Neural cell (in vitro differentiated cells): ENCODE data around the gene MYO10. TPM values are rescaled to one million over a fixed set of nuclear protein-coding genes. Genes with fewer than 3 reads are reported as not detected.

Experiments used
- H2AFZ ChIP-seq: fragments of 200-600, 300-800 bp; sonication (generic), shearing (Covaris generic); 2 replicates; pipeline ENCODE4 v1.6.0; 2014; ENCODE audit warnings: low read depth, mild to moderate bottlenecking, antibody characterized with exemption, low read length, moderate library complexity
- H3F3A ChIP-seq: fragments of 200-600 bp; shearing (Covaris generic); 2 replicates; pipeline ENCODE4 v1.6.1; 2016; ENCODE audit warnings: mild to moderate bottlenecking, moderate library complexity, mixed read lengths, antibody characterized with exemption, low read length; ENCODE audit not compliant: insufficient read depth, poor library complexity, severe bottlenecking
- H3K27ac ChIP-seq: fragments of 200-600, 300-800 bp; sonication (generic), shearing (Covaris generic); 2 replicates; pipeline ENCODE4 v1.5.1; 2014; ENCODE audit warnings: mild to moderate bottlenecking, low read length, moderate library complexity
- H3K27me3 ChIP-seq: fragments of 300-800, 200-600 bp; sonication (generic), shearing (Covaris generic); 2 replicates; pipeline ENCODE4 v1.6.0; 2014; ENCODE audit warnings: mild to moderate bottlenecking, low read depth, low read length, moderate library complexity; ENCODE audit not compliant: insufficient read depth
- H3K36me3 ChIP-seq: fragments of 300-800, 200-600 bp; sonication (generic), shearing (Covaris generic); 2 replicates; pipeline ENCODE4 v1.5.1; 2014; ENCODE audit warnings: mild to moderate bottlenecking, antibody characterized with exemption, low read length, moderate library complexity; ENCODE audit not compliant: insufficient read depth
- H3K4me2 ChIP-seq: fragments of 300-800, 200-600 bp; sonication (generic), shearing (Covaris generic); 2 replicates; pipeline ENCODE4 v1.6.0; 2014; ENCODE audit warnings: mild to moderate bottlenecking, low read length
- H3K4me3 ChIP-seq: fragments of 300-800, 200-600 bp; sonication (generic), shearing (Covaris generic); 2 replicates; pipeline ENCODE4 v1.5.1; 2014; ENCODE audit warnings: mild to moderate bottlenecking, low read length, moderate library complexity
- H3K79me2 ChIP-seq: fragments of 200-600 bp; shearing (Covaris generic); replicated peaks from 2 replicates; pipeline ENCODE4 v1.6.0; 2014; ENCODE audit warnings: mild to moderate bottlenecking, low read length, moderate library complexity; ENCODE audit not compliant: insufficient read depth
- H3K9ac ChIP-seq: fragments of 300-800, 200-600 bp; sonication (generic), shearing (Covaris generic); 2 replicates; pipeline ENCODE4 v1.6.1; 2016; ENCODE audit warnings: mild to moderate bottlenecking, low read length, mixed read lengths
- H3K9me2 ChIP-seq: fragments of 200-600 bp; shearing (Covaris generic); 2 replicates; pipeline ENCODE4 v1.6.1; 2016; ENCODE audit warnings: mild to moderate bottlenecking, low read length, mixed read lengths; ENCODE audit not compliant: insufficient read depth
- H3K9me3 ChIP-seq: fragments of 200-600, 300-800 bp; sonication (generic), shearing (Covaris generic); 2 replicates; pipeline ENCODE4 v1.6.1; 2016; ENCODE audit warnings: mild to moderate bottlenecking, mixed run types, low read length, moderate library complexity, mixed read lengths
- H4K20me1 ChIP-seq: fragments of 200-600 bp; shearing (Covaris generic); 2 replicates; pipeline ENCODE4 v1.6.1; 2016; ENCODE audit warnings: mild to moderate bottlenecking, mixed run types; ENCODE audit not compliant: insufficient read depth
- CTCF ChIP-seq: fragments of 450-650 bp; IDR thresholded peaks from 2 replicates; pipeline ENCODE4 v1.5.1; 2014; ENCODE audit warnings: antibody characterized with exemption, mild to moderate bottlenecking, moderate library complexity; ENCODE audit not compliant: poor library complexity, severe bottlenecking
- EP300 ChIP-seq: fragments of 450-650 bp; conservative IDR thresholded peaks from 2 replicates; pipeline ENCODE4 v1.6.1; 2014; ENCODE audit warnings: antibody characterized with exemption, mild to moderate bottlenecking, moderate library complexity; ENCODE audit not compliant: poor library complexity, severe bottlenecking
- EZH2 ChIP-seq: fragments of 200-600, 300-800 bp; shearing (Covaris generic), sonication (generic); IDR thresholded peaks from 2 replicates; pipeline ENCODE4 v1.6.1; 2014; ENCODE audit warnings: antibody characterized with exemption, low read length, borderline replicate concordance, mild to moderate bottlenecking; ENCODE audit not compliant: insufficient read depth, poor library complexity, severe bottlenecking
- MXI1 ChIP-seq: fragments of 450-650 bp; conservative IDR thresholded peaks from 2 replicates; pipeline ENCODE4 v1.6.1; 2014; ENCODE audit warnings: antibody characterized with exemption, mild to moderate bottlenecking; ENCODE audit not compliant: poor library complexity, severe bottlenecking
- POLR2AphosphoS5 ChIP-seq: IDR thresholded peaks from 2 replicates; pipeline ENCODE4 v1.6.1; 2012
- RAD21 ChIP-seq: fragments of 450-650 bp; conservative IDR thresholded peaks from 2 replicates; pipeline ENCODE4 v1.6.1; 2014; ENCODE audit warnings: antibody characterized with exemption, mild to moderate bottlenecking, moderate library complexity
- REST ChIP-seq: IDR thresholded peaks from 2 replicates; pipeline ENCODE4 v1.6.1; 2012; ENCODE audit warnings: borderline replicate concordance
- SMC3 ChIP-seq: fragments of 450-650 bp; conservative IDR thresholded peaks from 2 replicates; pipeline ENCODE4 v1.6.1; 2014; ENCODE audit warnings: antibody characterized with exemption, mild to moderate bottlenecking, moderate library complexity; ENCODE audit not compliant: poor library complexity
- TAF1 ChIP-seq: IDR thresholded peaks from 2 replicates; pipeline ENCODE4 v1.6.1; 2012; ENCODE audit warnings: low read depth
- polyA plus RNA-seq: library from polyadenylated mRNA; depleted of rRNA; stranded (reverse); fragments of >200 nt; gene quantifications from 2 replicates; pipeline ENCODE4 v1.2.3, GENCODE V29; 2014

Gene MYO10
- polyA plus RNA-seq, 1 donor from 2014 or later, result 3.2 TPM

- Histone ChIP-seq H3K27ac (peak overlapping the region; percentile 67), H3F3A (peaks cover 10% of the 10 kb centered on the region), H3K9me3 (no peaks in the 10 kb centered on the region), H3K79me2 (peaks cover 79% of the 10 kb centered on the region), H3K27me3 (no peaks in the 10 kb centered on the region), H4K20me1 (no peaks in the 10 kb centered on the region), H3K36me3 (no peaks in the 10 kb centered on the region), H3K4me3 (peak overlapping the region; percentile 54), H2AFZ (peak overlapping the region; percentile 70), H3K9ac (peak overlapping the region; percentile 52), H3K9me2 (no peaks in the 10 kb centered on the region), H3K4me2 (peak overlapping the region; percentile 81)
- TF ChIP-seq TAF1, result no peak
- TF ChIP-seq RAD21, result no peak
- no peak for TF ChIP-seq CTCF
- TF ChIP-seq SMC3, result no peak
- TF ChIP-seq MXI1, result no peak
- TF ChIP-seq EP300, result no peak
- TF ChIP-seq EZH2, result no peak
- no peak for TF ChIP-seq REST
- no peak for TF ChIP-seq POLR2AphosphoS5
Observed at GRCh38 chr5:16735101-16736060, 200.7 kb downstream of the MYO10 start.

GRCh38 chr5:16733331-16734006 is 202.6 kb downstream of the MYO10 start:
- H3K9ac ChIP-seq, result peak overlapping the region; percentile 30
- peaks cover 79% of the 10 kb centered on the region for H3K79me2 ChIP-seq
- H3F3A ChIP-seq, result peaks cover 5% of the 10 kb centered on the region
- H3K27ac ChIP-seq, result peak overlapping the region; percentile 44
- no peaks in the 10 kb centered on the region for H3K9me3 ChIP-seq
- H2AFZ ChIP-seq, result no peak overlapping the region
- H3K27me3 ChIP-seq, result no peaks in the 10 kb centered on the region
- H3K9me2 ChIP-seq, result no peaks in the 10 kb centered on the region
- TF ChIP-seq SMC3, result no peak
- TF ChIP-seq CTCF, result no peak
- TF ChIP-seq REST, result no peak
- no peak for TF ChIP-seq RAD21
- no peak for TF ChIP-seq TAF1
- TF ChIP-seq EP300, result no peak
- no peak for TF ChIP-seq POLR2AphosphoS5
- no peak for TF ChIP-seq EZH2
- H3K36me3 ChIP-seq, result no peaks in the 10 kb centered on the region
- H4K20me1 ChIP-seq, result no peaks in the 10 kb centered on the region
- peak overlapping the region; percentile 38 for H3K4me3 ChIP-seq
- no peak overlapping the region for H3K4me2 ChIP-seq
